ENCODE measurements around the gene GMEB1. TPM values are rescaled to one million over a fixed set of nuclear protein-coding genes. Genes with fewer than 3 reads are reported as not detected.

Gene GMEB1
- total and polyA plus RNA-seq, 2 donors (not counting 1 experiment from before 2014, with no cell fraction given): 7.5 to 21.7 TPM

- Mint-ChIP-seq H3K27ac (no peak overlapping the region), H3K4me1 (peaks cover 20% of the 10 kb centered on the region), H3K9me3 (ENCODE audit: insufficient read depth) (no peaks in the 10 kb centered on the region), H3K4me3 (no peak overlapping the region), H3K27me3 (no peaks in the 10 kb centered on the region)
- Histone ChIP-seq H4K20me1 (ENCODE audit: control insufficient read depth, insufficient read depth, low read length, poor library complexity, severe bottlenecking) (peaks cover 76% of the 10 kb centered on the region), H3K79me2 (ENCODE audit: control insufficient read depth, insufficient read depth, low read length) (peaks cover 82% of the 10 kb centered on the region), H3K4me1 (ENCODE audit: control insufficient read depth in 2 of 2, insufficient read depth in 2 of 2, low read length in 2 of 2) (peaks cover 6 to 14% of the 10 kb centered on the region in 2 donors), H3K36me3 (replicated peaks in 1 of 2; ENCODE audit: control extremely low read depth in 1 of 2, control insufficient read depth in 1 of 2, extremely low read depth in 1 of 2, insufficient read depth in 2 of 2, low read length in 1 of 2) (peaks cover 6 to 38% of the 10 kb centered on the region in 2 experiments), H3K4me3 (ENCODE audit: control extremely low read depth in 1 of 5, extremely low read depth in 1 of 5, insufficient read depth in 1 of 5, low read depth in 2 of 5, low read length in 4 of 5) (no peak overlapping the region), H3K4me2 (replicated peaks; ENCODE audit: low read depth, low read length, poor library complexity, severe bottlenecking) (no peak overlapping the region), H3K9ac (ENCODE audit: low read length) (no peak overlapping the region), H3K27me3 (replicated peaks in 1 of 4; ENCODE audit: control extremely low read depth in 1 of 4, control insufficient read depth in 3 of 4, insufficient read depth in 4 of 4, low read length in 3 of 4) (no peaks in the 10 kb centered on the region), H3K9me3 (ENCODE audit: control extremely low read depth in 1 of 3, control insufficient read depth in 2 of 3, insufficient read depth in 1 of 3, low read length in 2 of 3) (no peaks in the 10 kb centered on the region), H2AFZ (ENCODE audit: insufficient read depth, low read depth, low read length, poor library complexity, severe bottlenecking) (no peak overlapping the region), H3K27ac (ENCODE audit: low read length in 2 of 2) (no peak overlapping the region)
- no peak for TF ChIP-seq EZH2 (IDR thresholded peaks at IDR 0.05; ENCODE audit: borderline replicate concordance, insufficient read depth, low read depth, low read length, poor library complexity, severe bottlenecking)
- no peak for TF ChIP-seq CTCF (IDR thresholded peaks at IDR 0.05)
- ATAC-seq (ENCODE audit: low read depth) (no peak), DNase-seq (no peak)
- ChIA-PET POLR2A (no interaction called here), CTCF (interaction anchor here (1.2 kb wide), 1 partner anchor 8 kb away, joined by 3 read pairs; no protein-coding TSS in a partner anchor)
- WGBS (ENCODE audit: insufficient coverage): no CpG with 5 or more reads among the region's 3 CpGs
- intact Hi-C loops (cut with micrococcal nuclease): no loop called here
Observed at GRCh38 chr1:28759257-28759656, 90.7 kb downstream of the GMEB1 start.

- ATAC-seq (ENCODE audit: low read depth): no peak
- Histone ChIP-seq H3K27me3 (replicated peaks in 1 of 4; ENCODE audit: control extremely low read depth in 1 of 4, control insufficient read depth in 3 of 4, insufficient read depth in 4 of 4, low read length in 3 of 4) (no peaks in the 10 kb centered on the region), H3K4me3 (ENCODE audit: control extremely low read depth in 1 of 5, extremely low read depth in 1 of 5, insufficient read depth in 1 of 5, low read depth in 2 of 5, low read length in 4 of 5) (no peak overlapping the region), H3K27ac (ENCODE audit: low read length in 2 of 2) (no peak overlapping the region), H3K4me1 (ENCODE audit: control insufficient read depth in 2 of 2, insufficient read depth in 2 of 2, low read length in 2 of 2) (peaks cover 0 to 6% of the 10 kb centered on the region in 2 donors), H3K4me2 (replicated peaks; ENCODE audit: low read depth, low read length, poor library complexity, severe bottlenecking) (no peak overlapping the region), H3K36me3 (replicated peaks in 1 of 2; ENCODE audit: control extremely low read depth in 1 of 2, control insufficient read depth in 1 of 2, extremely low read depth in 1 of 2, insufficient read depth in 2 of 2, low read length in 1 of 2) (peaks cover 9 to 42% of the 10 kb centered on the region in 2 experiments), H4K20me1 (ENCODE audit: control insufficient read depth, insufficient read depth, low read length, poor library complexity, severe bottlenecking) (peaks cover 66% of the 10 kb centered on the region), H2AFZ (ENCODE audit: insufficient read depth, low read depth, low read length, poor library complexity, severe bottlenecking) (no peak overlapping the region), H3K9me3 (ENCODE audit: control extremely low read depth in 1 of 3, control insufficient read depth in 2 of 3, insufficient read depth in 1 of 3, low read length in 2 of 3) (no peaks in the 10 kb centered on the region), H3K9ac (ENCODE audit: low read length) (no peak overlapping the region), H3K79me2 (ENCODE audit: control insufficient read depth, insufficient read depth, low read length) (peaks cover 82% of the 10 kb centered on the region)
- no peak overlapping the region for H3K27ac Mint-ChIP-seq
- no peak for TF ChIP-seq CTCF (IDR thresholded peaks at IDR 0.05)
- no peak for TF ChIP-seq EZH2 (IDR thresholded peaks at IDR 0.05; ENCODE audit: borderline replicate concordance, insufficient read depth, low read depth, low read length, poor library complexity, severe bottlenecking)
- no peaks in the 10 kb centered on the region for H3K9me3 Mint-ChIP-seq (ENCODE audit: insufficient read depth)
- intact Hi-C loops (cut with micrococcal nuclease): no loop called here
- H3K27me3 Mint-ChIP-seq: no peaks in the 10 kb centered on the region
- H3K4me1 Mint-ChIP-seq: peaks cover 22% of the 10 kb centered on the region
- H3K4me3 Mint-ChIP-seq: no peak overlapping the region
- DNase-seq: no peak
- ChIA-PET POLR2A (no interaction called here), CTCF (interaction anchor here (0.6 kb wide), 1 partner anchor 10 kb away, joined by 3 read pairs; no protein-coding TSS in a partner anchor)
- WGBS (ENCODE audit: insufficient coverage): 100% methylated on average over 4 of the region's 5 CpGs
Observed at GRCh38 chr1:28761189-28761588, 92.6 kb downstream of the GMEB1 start.

Data from B cell (primary cell).